Epithelial cell of prostate (primary cell): ENCODE data around the gene PHC3.
"Not testable (repeated sequence)": the region's sequence is repeated elsewhere in the genome, so short reads cannot be mapped to it uniquely, and the experiment has no call there.

Experiments used
- DNase-seq: peaks from one replicate; pipeline ENCODE4 v3.0.0-alpha.2; 2011; ENCODE audit warnings: low read depth, low spot score
- H3K27ac ChIP-seq: fragments of 450-650 bp; 2 replicates; pipeline ENCODE4 v1.5.1; 2017; ENCODE audit warnings: mild to moderate bottlenecking

Gene PHC3, protein sequence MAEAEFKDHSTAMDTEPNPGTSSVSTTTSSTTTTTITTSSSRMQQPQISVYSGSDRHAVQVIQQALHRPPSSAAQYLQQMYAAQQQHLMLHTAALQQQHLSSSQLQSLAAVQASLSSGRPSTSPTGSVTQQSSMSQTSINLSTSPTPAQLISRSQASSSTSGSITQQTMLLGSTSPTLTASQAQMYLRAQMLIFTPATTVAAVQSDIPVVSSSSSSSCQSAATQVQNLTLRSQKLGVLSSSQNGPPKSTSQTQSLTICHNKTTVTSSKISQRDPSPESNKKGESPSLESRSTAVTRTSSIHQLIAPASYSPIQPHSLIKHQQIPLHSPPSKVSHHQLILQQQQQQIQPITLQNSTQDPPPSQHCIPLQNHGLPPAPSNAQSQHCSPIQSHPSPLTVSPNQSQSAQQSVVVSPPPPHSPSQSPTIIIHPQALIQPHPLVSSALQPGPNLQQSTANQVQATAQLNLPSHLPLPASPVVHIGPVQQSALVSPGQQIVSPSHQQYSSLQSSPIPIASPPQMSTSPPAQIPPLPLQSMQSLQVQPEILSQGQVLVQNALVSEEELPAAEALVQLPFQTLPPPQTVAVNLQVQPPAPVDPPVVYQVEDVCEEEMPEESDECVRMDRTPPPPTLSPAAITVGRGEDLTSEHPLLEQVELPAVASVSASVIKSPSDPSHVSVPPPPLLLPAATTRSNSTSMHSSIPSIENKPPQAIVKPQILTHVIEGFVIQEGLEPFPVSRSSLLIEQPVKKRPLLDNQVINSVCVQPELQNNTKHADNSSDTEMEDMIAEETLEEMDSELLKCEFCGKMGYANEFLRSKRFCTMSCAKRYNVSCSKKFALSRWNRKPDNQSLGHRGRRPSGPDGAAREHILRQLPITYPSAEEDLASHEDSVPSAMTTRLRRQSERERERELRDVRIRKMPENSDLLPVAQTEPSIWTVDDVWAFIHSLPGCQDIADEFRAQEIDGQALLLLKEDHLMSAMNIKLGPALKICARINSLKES

GRCh38 chr3:170180908-170181885 is at the start of gene PHC3:
Gene PHC3, minus strand, starts transcription at chr3:170181733. Its CDS starts 18 bp downstream, at chr3:170181715.
- peak; percentile 37 for DNase-seq
- H3K27ac ChIP-seq, result peak within 1 kb of the TSS; percentile 83

GRCh38 chr3:170228093-170228766 is 46.7 kb upstream of the PHC3 start:
- peak overlapping the region; percentile 86 for H3K27ac ChIP-seq
- no peak for DNase-seq

DNA sequence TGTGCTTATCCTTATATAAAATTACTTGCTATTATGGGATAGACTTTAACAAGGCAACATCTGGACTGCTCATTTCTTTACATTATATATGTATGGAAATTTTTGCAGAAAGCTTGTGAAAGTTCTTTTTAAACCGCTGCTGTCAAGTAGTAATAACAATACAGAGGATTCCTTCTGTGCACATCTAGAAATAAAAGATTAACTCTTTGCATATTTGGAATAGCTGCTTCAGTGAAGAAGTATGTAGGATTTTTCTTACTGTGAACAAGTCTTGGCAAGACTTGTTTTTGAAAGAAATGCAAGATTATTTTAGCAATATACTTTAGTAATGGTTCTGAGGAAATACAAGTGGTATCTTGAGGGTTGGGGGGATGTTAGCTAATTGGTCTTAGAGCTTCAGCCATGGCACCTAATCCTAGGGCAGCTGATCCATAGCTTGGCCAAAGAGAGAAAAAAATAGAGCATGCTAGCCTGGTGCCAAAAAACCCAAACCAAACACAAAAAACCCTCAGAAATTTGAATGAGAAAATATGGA is 45.0 kb upstream of the PHC3 start:
- no peak for DNase-seq
- H3K27ac ChIP-seq, result peak overlapping the region; percentile 86

GRCh38 chr3:170225166-170225565 is 43.6 kb upstream of the PHC3 start:
- peak overlapping the region; percentile 86 for H3K27ac ChIP-seq
- no peak for DNase-seq

GRCh38 chr3:170222647-170223541 is 41.4 kb upstream of the PHC3 start:
- H3K27ac ChIP-seq, result peak overlapping the region; percentile 86
- DNase-seq, result no peak

DNA sequence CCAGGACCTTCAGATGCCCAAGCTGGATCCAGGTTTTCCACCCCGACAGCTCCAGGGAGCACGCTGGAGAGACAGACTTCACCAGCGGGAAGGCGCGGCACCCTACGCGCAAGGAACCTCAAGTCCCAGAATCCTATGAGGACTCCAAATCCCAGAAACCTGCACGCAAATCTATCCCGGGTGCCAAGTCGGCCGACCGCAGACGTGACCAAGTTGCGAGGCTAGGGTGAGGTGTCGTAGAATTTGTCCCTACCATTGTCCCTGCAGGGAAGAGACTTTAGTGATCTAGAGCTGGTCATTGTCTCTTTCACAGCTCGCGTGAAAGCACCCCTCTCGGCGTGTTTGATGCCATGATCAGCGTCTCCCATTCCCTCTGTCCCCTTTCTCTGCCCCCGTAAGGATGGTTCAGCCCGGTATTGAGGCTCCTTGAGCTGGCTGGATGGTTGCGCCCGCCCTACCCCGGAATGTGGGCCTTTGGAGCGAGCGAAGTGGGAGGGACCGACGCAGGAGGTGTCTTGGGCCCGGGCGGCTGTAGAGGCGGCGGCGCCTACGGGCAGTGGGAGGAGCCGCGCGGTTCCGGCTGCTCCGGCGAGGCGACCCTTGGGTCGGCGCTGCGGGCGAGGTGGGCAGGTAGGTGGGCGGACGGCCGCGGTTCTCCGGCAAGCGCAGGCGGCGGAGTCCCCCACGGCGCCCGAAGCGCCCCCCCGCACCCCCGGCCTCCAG is 40.6 kb upstream of the PHC3 start, which contains the start of gene PRKCI:
Gene PRKCI (plus strand): TSS at position 501 of the 723 bp plus-strand sequence. CDS start 246 bp downstream, outside the sequence.
- H3K27ac ChIP-seq, result peak within 1 kb of the TSS; percentile 86
- DNase-seq, result peak; percentile 87

DNA sequence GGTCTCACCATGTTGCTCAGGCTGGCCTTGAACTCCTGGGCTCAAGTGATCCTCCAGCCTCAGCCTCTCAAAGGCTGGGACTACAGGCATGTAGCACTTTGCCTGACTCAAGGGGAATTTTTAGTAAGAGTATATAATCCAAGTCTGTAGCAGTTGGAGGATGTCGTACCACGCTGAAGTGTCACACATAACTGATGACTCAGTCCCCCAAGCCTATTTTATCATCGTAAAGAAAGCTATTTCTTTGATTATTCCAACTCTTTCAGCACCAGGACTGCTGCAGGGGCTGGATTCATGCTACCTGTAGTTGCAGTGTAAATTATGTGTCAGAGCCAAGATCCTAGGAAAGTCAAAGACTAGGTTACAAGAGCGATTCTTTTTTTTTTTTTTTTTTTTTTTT is 39.3 kb upstream of the PHC3 start:
- H3K27ac ChIP-seq, result peak overlapping the region; percentile 86
- DNase-seq, result no peak

DNA sequence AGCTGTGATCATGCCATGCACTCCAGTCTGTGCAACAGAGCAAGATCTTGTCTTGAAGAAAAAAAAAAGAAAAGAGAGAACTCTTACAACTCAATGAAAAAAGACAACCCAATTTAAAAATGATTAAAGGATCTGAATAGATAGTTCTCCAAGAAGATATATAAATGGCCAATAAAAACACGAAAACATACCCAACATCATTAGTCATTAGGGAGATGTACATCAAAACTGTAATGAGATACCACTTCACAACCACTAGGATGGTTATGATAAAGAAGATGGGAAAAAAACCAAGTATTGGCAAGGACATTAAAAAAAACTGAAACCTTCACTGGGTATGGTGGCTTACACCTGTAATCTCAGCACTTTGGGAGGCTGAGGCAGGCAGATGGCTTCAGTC is 38.3 kb upstream of the PHC3 start:
- no peak for DNase-seq
- no peak overlapping the region for H3K27ac ChIP-seq

GRCh38 chr3:170211668-170212067 is 30.1 kb upstream of the PHC3 start:
- no peak overlapping the region for H3K27ac ChIP-seq
- DNase-seq, result no peak

- no peak for DNase-seq
- no peak overlapping the region for H3K27ac ChIP-seq
Observed at GRCh38 chr3:170207717-170208116, 26.2 kb upstream of the PHC3 start.

GRCh38 chr3:170206164-170206762 is 24.7 kb upstream of the PHC3 start:
- DNase-seq, H3K27ac ChIP-seq: not testable (repeated sequence)

DNA sequence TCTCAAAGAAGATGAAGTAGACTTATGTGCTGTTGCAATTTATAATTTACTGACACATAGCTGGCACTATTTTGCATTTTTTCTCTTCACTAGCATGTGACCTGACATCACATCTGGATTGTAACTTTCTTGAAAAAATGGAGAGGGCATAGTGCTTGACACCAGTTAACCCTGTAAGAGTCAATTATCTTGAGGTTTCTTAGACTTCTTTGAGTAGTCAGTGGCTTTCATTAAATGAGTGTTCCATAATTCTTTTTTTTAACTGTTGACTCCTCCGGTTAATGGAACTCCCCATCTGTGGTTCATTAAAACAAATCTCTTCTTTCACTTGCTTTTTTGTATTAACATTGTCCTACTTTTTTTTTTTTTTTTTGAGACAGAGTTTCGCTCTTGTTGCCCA is 23.8 kb upstream of the PHC3 start:
- no peak overlapping the region for H3K27ac ChIP-seq
- DNase-seq, result no peak

GRCh38 chr3:170204509-170204908 is 23.0 kb upstream of the PHC3 start:
- no peak overlapping the region for H3K27ac ChIP-seq
- DNase-seq, result no peak

DNA sequence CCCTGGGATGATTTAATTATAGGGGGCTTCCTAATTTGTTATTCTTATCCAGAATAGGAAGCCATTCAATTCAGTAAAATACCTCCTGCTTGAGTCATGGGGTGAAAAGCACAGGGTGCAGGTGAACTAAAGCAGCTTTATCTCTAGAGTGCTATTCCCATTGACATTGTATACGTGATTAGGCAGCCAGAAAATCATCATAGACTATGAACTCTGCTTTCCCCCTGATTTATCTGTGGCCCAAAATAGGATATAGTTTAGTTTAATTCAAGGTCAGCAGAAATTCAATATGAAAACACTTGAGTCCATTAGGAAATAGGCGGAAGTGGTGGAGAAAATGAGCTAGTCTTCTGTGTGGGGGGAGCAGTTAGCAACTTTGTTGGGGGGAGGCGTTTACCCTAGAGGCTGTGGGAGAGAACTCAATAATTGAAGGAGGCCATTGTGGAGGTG is 22.5 kb upstream of the PHC3 start:
- no peak overlapping the region for H3K27ac ChIP-seq
- no peak for DNase-seq

- no peak for DNase-seq
- H3K27ac ChIP-seq, result no peak overlapping the region
Observed at GRCh38 chr3:170203457-170203856, 21.9 kb upstream of the PHC3 start.

DNA sequence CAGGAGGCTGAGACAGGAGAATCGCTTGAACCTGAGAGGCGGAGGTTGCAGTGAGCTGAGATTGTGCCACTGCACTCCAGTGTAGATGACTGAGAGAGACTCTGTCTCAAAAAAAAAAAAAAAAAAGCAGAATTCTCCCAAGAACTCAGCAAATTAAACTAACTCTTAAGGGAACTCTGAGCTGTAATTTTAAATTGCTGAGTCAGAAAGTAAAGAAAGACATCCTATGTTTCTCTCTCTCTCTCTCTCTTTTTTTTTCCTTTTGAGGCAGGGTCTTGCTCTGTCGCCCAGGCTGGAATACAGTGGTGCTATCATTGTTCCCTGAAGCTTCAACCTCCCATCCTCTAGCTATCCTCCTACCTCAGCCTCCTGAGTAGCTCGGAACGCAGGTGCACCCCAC is 20.0 kb upstream of the PHC3 start:
- no peak overlapping the region for H3K27ac ChIP-seq
- DNase-seq, result no peak

DNA sequence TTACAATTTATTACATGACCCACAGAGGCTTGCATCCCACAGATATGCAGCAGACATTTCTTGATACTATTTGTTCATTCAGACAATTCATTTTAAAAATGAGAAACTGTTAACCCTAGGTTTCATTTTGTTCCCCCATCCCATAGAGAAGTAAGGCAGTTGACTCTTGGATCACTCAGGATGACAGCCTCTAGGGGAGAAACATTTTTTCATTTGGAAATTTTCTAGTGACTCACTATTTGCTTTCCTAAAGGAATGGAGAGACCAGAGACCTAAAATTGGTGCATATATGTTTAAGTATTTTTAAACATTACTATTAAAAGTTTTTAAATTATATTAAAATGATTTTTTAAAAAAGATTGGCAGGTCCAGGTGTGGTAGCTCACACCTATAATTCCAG is 19.5 kb upstream of the PHC3 start:
- no peak overlapping the region for H3K27ac ChIP-seq
- DNase-seq, result no peak
